Tibial artery (tissue), 4 donors: ENCODE results near the gene BRD7.
A peak's percentile ranks its signal among the peaks of the same experiment; 100 is the strongest.

Experiments used
- DNase-seq, 2 donors: peaks; one replicate each; pipeline ENCODE4 v3.0.0-alpha.2; 2019
- H3K27ac ChIP-seq, 2 donors: fragments of 200-600 bp; sonication (generic) in 1 of 2; 1 replicate in 1 of 2; 2 replicates in 1 of 2; pipeline ENCODE4 v1.5.1; 2018 to 2019; ENCODE audit warnings: mild to moderate bottlenecking in 1 of 2
- H3K27me3 ChIP-seq, 2 donors: fragments of 200-600 bp; sonication (generic) in 1 of 2; one replicate each; pipeline versions ENCODE4 v1.5.1 to v1.6.0; 2016 to 2019
- H3K36me3 ChIP-seq, 3 donors: fragments of 200-600 bp; sonication (generic) in 2 of 3; one replicate each; pipeline ENCODE4 v1.5.1; 2016 to 2019; ENCODE audit warnings: mild to moderate bottlenecking in 2 of 3
- H3K4me1 ChIP-seq, 4 donors: fragments of 200-600 bp; sonication (generic) in 2 of 4; 1 replicate in 3 of 4; 2 replicates in 1 of 4; pipeline ENCODE4 v1.5.1; 2016 to 2019
- H3K4me3 ChIP-seq, 2 donors: fragments of 200-600 bp; sonication (generic) in 1 of 2; 1 replicate in 1 of 2; 2 replicates in 1 of 2; pipeline ENCODE4 v1.5.1; 2018 to 2019; ENCODE audit warnings: mild to moderate bottlenecking in 2 of 2
- H3K9me3 ChIP-seq, 3 donors: fragments of 200-600 bp; sonication (generic) in 1 of 3; one replicate each; pipeline ENCODE4 v1.5.1; 2016 to 2019
- intact Hi-C: fragments of 100-400 bp; cut with DNase I; formaldehyde crosslinking; loops from one replicate; pipeline ENCODE4 v1.15.0; 2023; ENCODE audit warnings: low total_unique reads
- TF ChIP-seq, protein P1 (sequence below), 2 experiments: fragments of 200-600 bp in 1 of 2; fragments of 450-650 bp in 1 of 2; IDR thresholded peaks; one replicate each; pipeline ENCODE4 v1.5.1; 2017 to 2019; ENCODE audit warnings: antibody characterized with exemption in 2 of 2, mild to moderate bottlenecking in 1 of 2, moderate library complexity in 1 of 2

Gene BRD7

DNA sequence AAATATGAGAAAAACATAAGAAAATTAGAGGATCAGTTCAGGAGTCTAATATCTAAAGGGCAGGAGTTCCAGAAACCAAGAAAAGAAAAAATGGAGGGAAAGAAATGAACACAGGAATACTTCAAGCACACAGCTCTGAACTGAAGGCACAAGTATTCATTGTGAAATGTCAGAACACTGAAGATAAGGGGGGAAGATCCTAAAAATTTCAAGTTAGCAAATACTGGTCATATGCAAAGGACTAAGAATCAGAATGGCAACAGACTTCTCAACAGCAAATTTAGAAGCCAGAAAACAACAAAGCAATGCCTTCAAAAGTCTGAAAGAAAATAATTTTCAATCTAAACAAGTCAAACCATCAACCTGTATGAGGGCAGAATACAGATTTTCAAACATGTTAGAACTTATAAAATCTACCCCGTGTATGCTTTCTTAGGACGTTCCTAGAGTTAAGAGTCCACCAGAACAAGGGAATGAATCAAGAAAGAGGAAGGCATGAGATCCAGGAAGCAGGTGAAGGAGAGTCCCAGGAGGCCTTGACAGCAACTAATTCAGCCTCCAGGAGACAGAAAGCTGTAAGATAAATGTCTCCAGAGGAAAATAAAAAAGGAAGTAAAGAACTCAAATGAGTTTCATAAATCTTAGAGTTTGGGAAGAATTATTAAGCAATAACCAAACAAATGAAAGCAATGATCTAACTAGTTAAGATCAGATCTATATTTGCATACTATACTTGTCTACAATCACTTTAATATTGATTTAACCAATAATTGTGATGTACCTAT lies 2.8 kb downstream of the BRD7 start:
- intact Hi-C loops: loop anchor here (10.0 kb wide), 1 partner anchor 379 kb away; the partner anchor contains the start of gene CYLD
- DNase-seq: no peak
- peak overlapping the region in 1 of 2 donors; percentile 13 for H3K27ac ChIP-seq
- H3K4me3 ChIP-seq: no peak overlapping the region
- H3K36me3 ChIP-seq: peaks cover 0 to 14% (median 9%) of the 10 kb centered on the region in 3 donors
- H3K27me3 ChIP-seq: no peaks in the 10 kb centered on the region
- TF ChIP-seq, protein P1, sequence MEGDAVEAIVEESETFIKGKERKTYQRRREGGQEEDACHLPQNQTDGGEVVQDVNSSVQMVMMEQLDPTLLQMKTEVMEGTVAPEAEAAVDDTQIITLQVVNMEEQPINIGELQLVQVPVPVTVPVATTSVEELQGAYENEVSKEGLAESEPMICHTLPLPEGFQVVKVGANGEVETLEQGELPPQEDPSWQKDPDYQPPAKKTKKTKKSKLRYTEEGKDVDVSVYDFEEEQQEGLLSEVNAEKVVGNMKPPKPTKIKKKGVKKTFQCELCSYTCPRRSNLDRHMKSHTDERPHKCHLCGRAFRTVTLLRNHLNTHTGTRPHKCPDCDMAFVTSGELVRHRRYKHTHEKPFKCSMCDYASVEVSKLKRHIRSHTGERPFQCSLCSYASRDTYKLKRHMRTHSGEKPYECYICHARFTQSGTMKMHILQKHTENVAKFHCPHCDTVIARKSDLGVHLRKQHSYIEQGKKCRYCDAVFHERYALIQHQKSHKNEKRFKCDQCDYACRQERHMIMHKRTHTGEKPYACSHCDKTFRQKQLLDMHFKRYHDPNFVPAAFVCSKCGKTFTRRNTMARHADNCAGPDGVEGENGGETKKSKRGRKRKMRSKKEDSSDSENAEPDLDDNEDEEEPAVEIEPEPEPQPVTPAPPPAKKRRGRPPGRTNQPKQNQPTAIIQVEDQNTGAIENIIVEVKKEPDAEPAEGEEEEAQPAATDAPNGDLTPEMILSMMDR (IDR thresholded peaks at IDR 0.05): no peak
- no peaks in the 10 kb centered on the region for H3K9me3 ChIP-seq
- H3K4me1 ChIP-seq: peaks cover 0 to 75% (median 34%) of the 10 kb centered on the region in 4 donors

DNA sequence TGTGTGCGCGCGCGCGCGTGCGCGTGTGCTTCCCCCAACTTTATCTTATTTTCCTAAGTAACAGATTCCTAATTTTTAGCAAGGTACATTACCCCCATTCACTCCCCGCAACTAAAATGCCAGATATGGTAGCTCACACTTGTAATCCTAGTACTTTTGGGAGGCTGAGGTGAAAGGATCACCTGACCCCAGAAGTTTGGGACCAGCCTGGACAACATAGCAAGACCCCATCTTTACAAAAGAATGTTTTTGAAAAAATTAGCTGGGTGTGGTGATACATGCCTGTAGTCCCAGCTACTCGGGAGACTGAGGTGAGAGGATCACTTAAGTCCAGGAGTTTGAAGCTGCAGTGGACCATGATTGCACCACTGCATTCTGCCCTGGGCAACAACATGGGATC lies 5.1 kb downstream of the BRD7 start:
- Histone ChIP-seq H3K27ac (peak overlapping the region in 1 of 2 donors; percentile 20), H3K4me3 (no peak overlapping the region), H3K27me3 (no peaks in the 10 kb centered on the region), H3K36me3 (peaks cover 0 to 14% (median 9%) of the 10 kb centered on the region in 3 donors), H3K9me3 (no peaks in the 10 kb centered on the region), H3K4me1 (peaks cover 0 to 83% (median 43%) of the 10 kb centered on the region in 4 donors)
- TF ChIP-seq, protein P1 (IDR thresholded peaks at IDR 0.05): no peak
- intact Hi-C loops: loop anchor here (5.0 to 10.0 kb wide), 2 partner anchors 341 to 381 kb away; partner anchors contain the start of gene CYLD
- no peak for DNase-seq

DNA sequence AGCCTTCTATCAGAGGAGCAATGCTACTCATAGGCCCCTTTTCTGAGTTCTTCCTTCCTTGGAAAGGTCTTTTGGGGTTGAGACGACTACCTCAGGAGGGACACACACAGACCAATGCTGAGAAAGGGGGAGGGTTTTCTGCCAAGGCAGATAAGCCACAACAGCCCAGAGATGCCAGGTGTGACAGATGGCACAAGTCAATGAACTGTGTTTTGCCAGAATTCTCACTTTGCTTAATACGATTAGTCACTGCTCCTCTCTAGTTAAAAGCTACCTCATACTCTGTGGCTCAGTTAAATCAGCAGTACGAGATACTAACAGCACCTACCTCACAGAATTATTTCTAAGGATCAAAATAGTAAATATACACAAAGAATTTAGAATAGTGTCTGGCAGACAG lies 8.0 kb downstream of the BRD7 start:
- TF ChIP-seq, protein P1 (IDR thresholded peaks at IDR 0.05): no peak
- Histone ChIP-seq H3K4me1 (peaks cover 0 to 67% (median 26%) of the 10 kb centered on the region in 4 donors), H3K27ac (peak overlapping the region; percentile 65 to 67), H3K4me3 (no peak overlapping the region), H3K9me3 (no peaks in the 10 kb centered on the region), H3K27me3 (no peaks in the 10 kb centered on the region), H3K36me3 (peaks cover 0 to 19% (median 14%) of the 10 kb centered on the region in 3 donors)
- no peak for DNase-seq
- intact Hi-C loops: loop anchor here (5.0 to 10.0 kb wide), 2 partner anchors 338 to 384 kb away; partner anchors contain the start of gene CYLD

DNA sequence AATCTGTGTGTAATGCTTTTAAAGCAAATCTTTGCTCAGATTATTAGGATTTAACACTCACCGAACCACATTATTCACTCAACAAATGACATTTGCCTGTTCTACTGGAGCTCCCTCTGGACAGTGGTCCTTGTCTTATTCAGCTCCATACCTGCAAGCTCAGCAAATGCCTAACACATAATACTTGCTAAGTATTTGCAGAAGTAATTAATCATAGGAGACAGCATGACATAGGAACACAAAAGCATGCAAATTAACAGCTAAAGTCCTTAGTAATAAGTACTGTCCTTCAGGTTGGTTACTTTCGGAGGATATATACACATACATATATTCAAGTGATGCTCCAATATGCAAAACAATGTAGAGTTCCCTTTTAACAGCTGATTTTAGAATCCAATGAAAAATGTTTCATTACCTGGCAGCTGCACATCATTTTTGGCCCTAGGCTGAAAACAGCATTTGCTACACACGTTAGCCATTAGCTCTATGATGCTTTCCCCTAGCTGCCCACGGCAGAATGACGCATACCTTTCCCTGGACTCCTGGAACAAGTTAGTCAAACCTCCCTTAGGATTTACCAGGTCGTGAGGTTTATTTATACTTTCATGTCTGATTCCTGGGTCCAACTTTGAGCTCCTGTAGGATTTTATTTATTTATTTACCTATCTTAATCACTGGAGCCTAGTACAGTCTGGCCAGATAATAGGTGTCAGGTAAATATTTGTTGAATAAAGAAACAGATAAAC lies 8.6 kb downstream of the BRD7 start:
- Histone ChIP-seq H3K27me3 (no peaks in the 10 kb centered on the region), H3K36me3 (peaks cover 0 to 19% (median 14%) of the 10 kb centered on the region in 3 donors), H3K4me3 (no peak overlapping the region), H3K27ac (peak overlapping the region; percentile 65 to 67), H3K9me3 (no peaks in the 10 kb centered on the region), H3K4me1 (peaks cover 0 to 61% (median 25%) of the 10 kb centered on the region in 4 donors)
- TF ChIP-seq, protein P1 (IDR thresholded peaks at IDR 0.05): no peak
- intact Hi-C loops: loop anchor here (5.0 to 10.0 kb wide), 2 partner anchors 338 to 385 kb away; partner anchors contain the start of gene CYLD
- DNase-seq: peak in 1 of 2 donors; percentile 87

DNA sequence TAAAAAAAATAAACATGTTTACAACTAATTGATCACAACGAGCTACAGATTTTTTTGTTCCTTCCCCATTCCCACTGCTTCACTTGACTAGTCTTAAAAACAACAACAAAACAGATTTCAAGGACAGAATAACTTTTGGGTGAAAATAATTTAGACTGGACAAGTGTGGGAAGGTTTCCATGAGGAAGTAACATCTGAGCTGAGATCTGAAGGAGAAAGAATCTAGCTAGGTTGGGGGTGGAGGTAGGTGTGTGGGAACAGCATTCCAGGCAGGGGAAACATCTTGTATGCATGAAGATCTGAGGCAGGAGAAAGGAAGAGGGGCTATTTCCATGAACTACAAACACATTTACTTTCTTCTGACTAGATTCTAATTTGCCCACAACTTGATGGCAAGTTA lies 9.2 kb downstream of the BRD7 start:
- intact Hi-C loops: loop anchor here (5.0 to 10.0 kb wide), 4 partner anchors 115 to 385 kb away; partner anchors contain the start of gene CYLD
- peaks cover 0 to 19% (median 14%) of the 10 kb centered on the region in 3 donors for H3K36me3 ChIP-seq
- peaks cover 0 to 61% (median 23%) of the 10 kb centered on the region in 4 donors for H3K4me1 ChIP-seq
- H3K27ac ChIP-seq: peak overlapping the region; percentile 65 to 67
- no peak for DNase-seq
- no peak overlapping the region for H3K4me3 ChIP-seq
- TF ChIP-seq, protein P1 (IDR thresholded peaks at IDR 0.05): no peak
- H3K9me3 ChIP-seq: no peaks in the 10 kb centered on the region
- H3K27me3 ChIP-seq: no peaks in the 10 kb centered on the region
